ENCODE results near the gene MRGPRX2. TPM values are rescaled to one million over a fixed set of nuclear protein-coding genes. Genes with fewer than 3 reads are reported as not detected.

The MRGPRX2 gene
- total RNA-seq, 5 donors from 2014 or later (not counting 1 experiment from before 2014, with no cell fraction given), result not detected

- peaks cover 41 to 46% of the 10 kb centered on the region in 2 donors for H3K27me3 Mint-ChIP-seq
- Histone ChIP-seq H3K4me3 (ENCODE audit: control insufficient read depth in 1 of 2, extremely low read depth in 1 of 2, low read length in 1 of 2) (no peak overlapping the region), H3K27ac (ENCODE audit: low read length) (no peak overlapping the region), H3K36me3 (ENCODE audit: control insufficient read depth in 2 of 2, extremely low read depth in 1 of 2, insufficient read depth in 1 of 2, low read length in 1 of 2) (no peaks in the 10 kb centered on the region), H3K27me3 (replicated peaks in 1 of 2; ENCODE audit: control insufficient read depth in 2 of 2, extremely low read depth in 1 of 2, insufficient read depth in 2 of 2, low read length in 1 of 2) (peaks cover 3 to 4% of the 10 kb centered on the region in 2 experiments), H3K9me3 (no peaks in the 10 kb centered on the region), H3K4me1 (ENCODE audit: control insufficient read depth in 1 of 2, extremely low read depth in 1 of 2, insufficient read depth in 2 of 2, low read length in 2 of 2) (no peaks in the 10 kb centered on the region)
- H3K36me3 Mint-ChIP-seq, result no peaks in the 10 kb centered on the region
- H3K4me3 Mint-ChIP-seq, result no peak overlapping the region
- no peaks in the 10 kb centered on the region for H3K9me3 Mint-ChIP-seq
- DNase-seq (no peak), ATAC-seq (replicated peaks in 1 of 4) (no peak)
- WGBS (ENCODE audit: insufficient coverage), result no CpG with 5 or more reads among the region's 1 CpG
- H3K27ac Mint-ChIP-seq, result no peak overlapping the region
- POLR2A ChIA-PET, result no interaction called here
- CTCF ChIA-PET, result no interaction called here
- H3K4me1 Mint-ChIP-seq, result no peaks in the 10 kb centered on the region
Measured at GRCh38 chr11:19091366-19091765, 30.8 kb upstream of the MRGPRX2 start.

GRCh38 chr11:19089421-19089820, 28.9 kb upstream of the MRGPRX2 start:
- no peak for DNase-seq
- Histone ChIP-seq H3K36me3 (ENCODE audit: control insufficient read depth in 2 of 2, extremely low read depth in 1 of 2, insufficient read depth in 1 of 2, low read length in 1 of 2) (no peaks in the 10 kb centered on the region), H3K4me1 (ENCODE audit: control insufficient read depth in 1 of 2, extremely low read depth in 1 of 2, insufficient read depth in 2 of 2, low read length in 2 of 2) (no peaks in the 10 kb centered on the region), H3K4me3 (ENCODE audit: control insufficient read depth in 1 of 2, extremely low read depth in 1 of 2, low read length in 1 of 2) (no peak overlapping the region), H3K9me3 (no peaks in the 10 kb centered on the region), H3K27me3 (replicated peaks in 1 of 2; ENCODE audit: control insufficient read depth in 2 of 2, extremely low read depth in 1 of 2, insufficient read depth in 2 of 2, low read length in 1 of 2) (peaks cover 3 to 4% of the 10 kb centered on the region in 2 experiments), H3K27ac (ENCODE audit: low read length) (no peak overlapping the region)
- no peaks in the 10 kb centered on the region for H3K9me3 Mint-ChIP-seq
- ChIA-PET POLR2A (no interaction called here), CTCF (no interaction called here)
- peaks cover 39 to 41% of the 10 kb centered on the region in 2 donors for H3K27me3 Mint-ChIP-seq
- no CpG with 5 or more reads among the region's 5 CpGs for WGBS (ENCODE audit: insufficient coverage)
- no peak overlapping the region for H3K27ac Mint-ChIP-seq
- no peak overlapping the region for H3K4me3 Mint-ChIP-seq
- no peaks in the 10 kb centered on the region for H3K4me1 Mint-ChIP-seq
- no peak for ATAC-seq (replicated peaks in 1 of 4)
- H3K36me3 Mint-ChIP-seq, result no peaks in the 10 kb centered on the region

- CTCF ChIA-PET, result interaction anchor here in 1 of 2 donors (0.7 kb wide), 1 partner anchor 32 kb away, joined by 3 read pairs; no protein-coding TSS in a partner anchor
- WGBS (ENCODE audit: insufficient coverage), result 80% methylated on average over 1 of the region's 4 CpGs
- H3K9me3 Mint-ChIP-seq, result no peaks in the 10 kb centered on the region
- POLR2A ChIA-PET, result no interaction called here
- H3K4me3 Mint-ChIP-seq, result no peak overlapping the region
- no peak overlapping the region for H3K27ac ChIP-seq (ENCODE audit: low read length)
- no peaks in the 10 kb centered on the region for H3K9me3 ChIP-seq
- H3K36me3 ChIP-seq (ENCODE audit: control insufficient read depth in 2 of 2, extremely low read depth in 1 of 2, insufficient read depth in 1 of 2, low read length in 1 of 2), result no peaks in the 10 kb centered on the region
- H3K27ac Mint-ChIP-seq, result no peak overlapping the region
- no peaks in the 10 kb centered on the region for H3K4me1 ChIP-seq (ENCODE audit: control insufficient read depth in 1 of 2, extremely low read depth in 1 of 2, insufficient read depth in 2 of 2, low read length in 2 of 2)
- no peak for ATAC-seq (replicated peaks in 1 of 4)
- DNase-seq, result no peak
- no peaks in the 10 kb centered on the region for H3K4me1 Mint-ChIP-seq
- H3K36me3 Mint-ChIP-seq, result no peaks in the 10 kb centered on the region
- H3K4me3 ChIP-seq (ENCODE audit: control insufficient read depth in 1 of 2, extremely low read depth in 1 of 2, low read length in 1 of 2), result no peak overlapping the region
- H3K27me3 Mint-ChIP-seq, result peaks cover 39% of the 10 kb centered on the region in 2 donors
- H3K27me3 ChIP-seq (replicated peaks in 1 of 2; ENCODE audit: control insufficient read depth in 2 of 2, extremely low read depth in 1 of 2, insufficient read depth in 2 of 2, low read length in 1 of 2), result peaks cover 3 to 4% of the 10 kb centered on the region in 2 experiments
Measured at GRCh38 chr11:19088791-19089190, 28.3 kb upstream of the MRGPRX2 start.

- Mint-ChIP-seq H3K4me1 (no peaks in the 10 kb centered on the region), H3K9me3 (no peaks in the 10 kb centered on the region), H3K27ac (no peak overlapping the region), H3K4me3 (no peak overlapping the region), H3K27me3 (peaks cover 32 to 33% of the 10 kb centered on the region in 2 donors), H3K36me3 (no peaks in the 10 kb centered on the region)
- DNase-seq (no peak), ATAC-seq (replicated peaks in 1 of 4) (no peak)
- Histone ChIP-seq H3K27me3 (replicated peaks in 1 of 2; ENCODE audit: control insufficient read depth in 2 of 2, extremely low read depth in 1 of 2, insufficient read depth in 2 of 2, low read length in 1 of 2) (peaks cover 2 to 3% of the 10 kb centered on the region in 2 experiments), H3K36me3 (ENCODE audit: control insufficient read depth in 2 of 2, extremely low read depth in 1 of 2, insufficient read depth in 1 of 2, low read length in 1 of 2) (no peaks in the 10 kb centered on the region), H3K4me1 (ENCODE audit: control insufficient read depth in 1 of 2, extremely low read depth in 1 of 2, insufficient read depth in 2 of 2, low read length in 2 of 2) (no peaks in the 10 kb centered on the region), H3K4me3 (ENCODE audit: control insufficient read depth in 1 of 2, extremely low read depth in 1 of 2, low read length in 1 of 2) (no peak overlapping the region), H3K9me3 (no peaks in the 10 kb centered on the region), H3K27ac (ENCODE audit: low read length) (no peak overlapping the region)
- ChIA-PET CTCF (no interaction called here), POLR2A (no interaction called here)
- WGBS (ENCODE audit: insufficient coverage), result 97% methylated on average over 7 of the region's 8 CpGs
Measured at GRCh38 chr11:19087658-19088057, 27.1 kb upstream of the MRGPRX2 start.

- H3K4me3 ChIP-seq (ENCODE audit: control insufficient read depth in 1 of 2, extremely low read depth in 1 of 2, low read length in 1 of 2), result no peak overlapping the region
- Mint-ChIP-seq H3K4me1 (no peaks in the 10 kb centered on the region), H3K4me3 (no peak overlapping the region), H3K9me3 (no peaks in the 10 kb centered on the region), H3K27me3 (peaks cover 16 to 20% of the 10 kb centered on the region in 2 donors), H3K36me3 (no peaks in the 10 kb centered on the region), H3K27ac (no peak overlapping the region)
- ATAC-seq (replicated peaks in 1 of 4) (no peak), DNase-seq (no peak)
- POLR2A ChIA-PET, result no interaction called here
- no peaks in the 10 kb centered on the region for H3K9me3 ChIP-seq
- H3K36me3 ChIP-seq (ENCODE audit: control insufficient read depth in 2 of 2, extremely low read depth in 1 of 2, insufficient read depth in 1 of 2, low read length in 1 of 2), result no peaks in the 10 kb centered on the region
- WGBS (ENCODE audit: insufficient coverage), result 66% methylated on average over 4 of the region's 5 CpGs
- H3K27ac ChIP-seq (ENCODE audit: low read length), result no peak overlapping the region
- no peaks in the 10 kb centered on the region for H3K4me1 ChIP-seq (ENCODE audit: control insufficient read depth in 1 of 2, extremely low read depth in 1 of 2, insufficient read depth in 2 of 2, low read length in 2 of 2)
- H3K27me3 ChIP-seq (replicated peaks in 1 of 2; ENCODE audit: control insufficient read depth in 2 of 2, extremely low read depth in 1 of 2, insufficient read depth in 2 of 2, low read length in 1 of 2), result peaks cover 0 to 3% of the 10 kb centered on the region in 2 experiments
- CTCF ChIA-PET, result interaction anchor here (0.7 to 1.0 kb wide), 3 partner anchors 11 to 74 kb away, joined by 3 read pairs; no protein-coding TSS in a partner anchor
Measured at GRCh38 chr11:19084661-19085315, 24.3 kb upstream of the MRGPRX2 start.

GRCh38 chr11:19083166-19083565, 22.6 kb upstream of the MRGPRX2 start:
- Histone ChIP-seq H3K36me3 (ENCODE audit: control insufficient read depth in 2 of 2, extremely low read depth in 1 of 2, insufficient read depth in 1 of 2, low read length in 1 of 2) (no peaks in the 10 kb centered on the region), H3K9me3 (no peaks in the 10 kb centered on the region), H3K4me1 (ENCODE audit: control insufficient read depth in 1 of 2, extremely low read depth in 1 of 2, insufficient read depth in 2 of 2, low read length in 2 of 2) (no peaks in the 10 kb centered on the region), H3K4me3 (ENCODE audit: control insufficient read depth in 1 of 2, extremely low read depth in 1 of 2, low read length in 1 of 2) (no peak overlapping the region), H3K27me3 (replicated peaks in 1 of 2; ENCODE audit: control insufficient read depth in 2 of 2, extremely low read depth in 1 of 2, insufficient read depth in 2 of 2, low read length in 1 of 2) (peaks cover 0 to 7% of the 10 kb centered on the region in 2 experiments), H3K27ac (ENCODE audit: low read length) (no peak overlapping the region)
- no peaks in the 10 kb centered on the region for H3K36me3 Mint-ChIP-seq
- CTCF ChIA-PET, result interaction anchor here (0.7 to 1.0 kb wide), 3 partner anchors 9 to 386 kb away, joined by 3 read pairs; no protein-coding TSS in a partner anchor
- DNase-seq, result no peak
- ATAC-seq (replicated peaks in 1 of 4), result no peak
- H3K27ac Mint-ChIP-seq, result no peak overlapping the region
- no peaks in the 10 kb centered on the region for H3K4me1 Mint-ChIP-seq
- peaks cover 13 to 22% of the 10 kb centered on the region in 2 donors for H3K27me3 Mint-ChIP-seq
- WGBS (ENCODE audit: insufficient coverage), result 80% methylated on average over 1 of the region's 1 CpG
- H3K4me3 Mint-ChIP-seq, result no peak overlapping the region
- H3K9me3 Mint-ChIP-seq, result no peaks in the 10 kb centered on the region
- POLR2A ChIA-PET, result no interaction called here

All from T-cell (primary cell).